ENCODE measurements around the gene POSTN.

DNA sequence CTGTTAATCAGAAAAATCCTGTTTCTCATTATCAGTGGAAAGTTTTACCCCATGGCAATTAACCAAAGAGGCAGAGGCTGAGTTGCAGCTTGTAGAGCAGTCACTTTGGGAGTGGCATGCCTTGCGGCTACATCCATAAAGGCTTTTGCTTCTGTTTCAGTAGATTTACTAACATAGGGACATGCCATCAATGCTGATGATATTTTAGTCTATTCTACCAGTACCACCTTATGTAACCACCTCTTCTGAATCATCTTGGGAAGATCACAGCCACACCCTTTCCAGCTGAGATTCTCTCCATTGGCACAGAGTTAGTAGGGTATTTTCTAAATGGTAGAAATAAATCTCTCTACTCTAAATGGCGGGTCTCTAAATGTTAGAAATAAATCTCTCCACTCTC is 37.5 kb downstream of the POSTN start:
- TF ChIP-seq POLR2AphosphoS5 (IDR thresholded peaks at IDR 0.05) (no peak), POLR2A (IDR thresholded peaks at IDR 0.05) (no peak)
- TF ChIP-seq, protein P1, sequence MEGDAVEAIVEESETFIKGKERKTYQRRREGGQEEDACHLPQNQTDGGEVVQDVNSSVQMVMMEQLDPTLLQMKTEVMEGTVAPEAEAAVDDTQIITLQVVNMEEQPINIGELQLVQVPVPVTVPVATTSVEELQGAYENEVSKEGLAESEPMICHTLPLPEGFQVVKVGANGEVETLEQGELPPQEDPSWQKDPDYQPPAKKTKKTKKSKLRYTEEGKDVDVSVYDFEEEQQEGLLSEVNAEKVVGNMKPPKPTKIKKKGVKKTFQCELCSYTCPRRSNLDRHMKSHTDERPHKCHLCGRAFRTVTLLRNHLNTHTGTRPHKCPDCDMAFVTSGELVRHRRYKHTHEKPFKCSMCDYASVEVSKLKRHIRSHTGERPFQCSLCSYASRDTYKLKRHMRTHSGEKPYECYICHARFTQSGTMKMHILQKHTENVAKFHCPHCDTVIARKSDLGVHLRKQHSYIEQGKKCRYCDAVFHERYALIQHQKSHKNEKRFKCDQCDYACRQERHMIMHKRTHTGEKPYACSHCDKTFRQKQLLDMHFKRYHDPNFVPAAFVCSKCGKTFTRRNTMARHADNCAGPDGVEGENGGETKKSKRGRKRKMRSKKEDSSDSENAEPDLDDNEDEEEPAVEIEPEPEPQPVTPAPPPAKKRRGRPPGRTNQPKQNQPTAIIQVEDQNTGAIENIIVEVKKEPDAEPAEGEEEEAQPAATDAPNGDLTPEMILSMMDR (IDR thresholded peaks at IDR 0.05) = no peak
